ENCODE results near the gene RPL13A.

The RPL13A gene

DNA sequence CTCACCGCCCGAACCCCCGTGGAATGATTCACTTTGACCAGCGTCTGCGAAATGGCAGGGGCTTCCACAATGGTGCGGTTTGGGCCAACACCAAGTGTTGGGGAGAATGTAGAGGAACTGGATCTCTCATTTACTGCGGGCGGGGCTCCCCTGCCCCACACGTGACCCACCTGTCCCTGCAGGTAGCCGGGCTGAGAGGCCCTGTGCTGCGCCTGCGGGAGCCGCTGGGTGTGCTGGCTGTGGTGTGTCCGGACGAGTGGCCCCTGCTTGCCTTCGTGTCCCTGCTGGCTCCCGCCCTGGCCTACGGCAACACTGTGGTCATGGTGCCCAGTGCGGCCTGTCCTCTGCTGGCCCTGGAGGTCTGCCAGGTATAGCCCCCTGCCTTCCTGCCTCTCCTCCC, 19.2 kb upstream of the RPL13A start (continued):
- no peak for TF ChIP-seq TOX (CRISPR knock-in tag; IDR thresholded peaks at IDR 0.05; ENCODE audit: borderline replicate concordance)
- TF ChIP-seq ZNF8 (CRISPR knock-in tag; IDR thresholded peaks at IDR 0.05): no peak

GRCh38 chr19:49468746-49469447, 18.5 kb upstream of the RPL13A start:
- peak; percentile 18; the same call in 1 of the 3 replicates for ATAC-seq
- TF ChIP-seq PATZ1 (CRISPR knock-in tag; IDR thresholded peaks at IDR 0.05; ENCODE audit: borderline replicate concordance): no peak
- TF ChIP-seq ZFP3 (CRISPR knock-in tag; IDR thresholded peaks at IDR 0.05): no peak
- TF ChIP-seq OSR1 (CRISPR knock-in tag; IDR thresholded peaks at IDR 0.05): no peak
- TF ChIP-seq CREB5 (CRISPR knock-in tag; IDR thresholded peaks at IDR 0.05; ENCODE audit: low read depth): no peak
- no peak for TF ChIP-seq GLIS3 (CRISPR knock-in tag; IDR thresholded peaks at IDR 0.05)
- TF ChIP-seq, protein P1, sequence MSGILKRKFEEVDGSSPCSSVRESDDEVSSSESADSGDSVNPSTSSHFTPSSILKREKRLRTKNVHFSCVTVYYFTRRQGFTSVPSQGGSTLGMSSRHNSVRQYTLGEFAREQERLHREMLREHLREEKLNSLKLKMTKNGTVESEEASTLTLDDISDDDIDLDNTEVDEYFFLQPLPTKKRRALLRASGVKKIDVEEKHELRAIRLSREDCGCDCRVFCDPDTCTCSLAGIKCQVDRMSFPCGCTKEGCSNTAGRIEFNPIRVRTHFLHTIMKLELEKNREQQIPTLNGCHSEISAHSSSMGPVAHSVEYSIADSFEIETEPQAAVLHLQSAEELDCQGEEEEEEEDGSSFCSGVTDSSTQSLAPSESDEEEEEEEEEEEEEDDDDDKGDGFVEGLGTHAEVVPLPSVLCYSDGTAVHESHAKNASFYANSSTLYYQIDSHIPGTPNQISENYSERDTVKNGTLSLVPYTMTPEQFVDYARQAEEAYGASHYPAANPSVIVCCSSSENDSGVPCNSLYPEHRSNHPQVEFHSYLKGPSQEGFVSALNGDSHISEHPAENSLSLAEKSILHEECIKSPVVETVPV (CRISPR knock-in tag; IDR thresholded peaks at IDR 0.05): no peak
- no peak for TF ChIP-seq ARNTL (CRISPR knock-in tag; IDR thresholded peaks at IDR 0.05; ENCODE audit: borderline replicate concordance, low read depth)
- TF ChIP-seq, protein P2, sequence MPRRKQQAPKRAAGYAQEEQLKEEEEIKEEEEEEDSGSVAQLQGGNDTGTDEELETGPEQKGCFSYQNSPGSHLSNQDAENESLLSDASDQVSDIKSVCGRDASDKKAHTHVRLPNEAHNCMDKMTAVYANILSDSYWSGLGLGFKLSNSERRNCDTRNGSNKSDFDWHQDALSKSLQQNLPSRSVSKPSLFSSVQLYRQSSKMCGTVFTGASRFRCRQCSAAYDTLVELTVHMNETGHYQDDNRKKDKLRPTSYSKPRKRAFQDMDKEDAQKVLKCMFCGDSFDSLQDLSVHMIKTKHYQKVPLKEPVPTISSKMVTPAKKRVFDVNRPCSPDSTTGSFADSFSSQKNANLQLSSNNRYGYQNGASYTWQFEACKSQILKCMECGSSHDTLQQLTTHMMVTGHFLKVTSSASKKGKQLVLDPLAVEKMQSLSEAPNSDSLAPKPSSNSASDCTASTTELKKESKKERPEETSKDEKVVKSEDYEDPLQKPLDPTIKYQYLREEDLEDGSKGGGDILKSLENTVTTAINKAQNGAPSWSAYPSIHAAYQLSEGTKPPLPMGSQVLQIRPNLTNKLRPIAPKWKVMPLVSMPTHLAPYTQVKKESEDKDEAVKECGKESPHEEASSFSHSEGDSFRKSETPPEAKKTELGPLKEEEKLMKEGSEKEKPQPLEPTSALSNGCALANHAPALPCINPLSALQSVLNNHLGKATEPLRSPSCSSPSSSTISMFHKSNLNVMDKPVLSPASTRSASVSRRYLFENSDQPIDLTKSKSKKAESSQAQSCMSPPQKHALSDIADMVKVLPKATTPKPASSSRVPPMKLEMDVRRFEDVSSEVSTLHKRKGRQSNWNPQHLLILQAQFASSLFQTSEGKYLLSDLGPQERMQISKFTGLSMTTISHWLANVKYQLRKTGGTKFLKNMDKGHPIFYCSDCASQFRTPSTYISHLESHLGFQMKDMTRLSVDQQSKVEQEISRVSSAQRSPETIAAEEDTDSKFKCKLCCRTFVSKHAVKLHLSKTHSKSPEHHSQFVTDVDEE (CRISPR knock-in tag; IDR thresholded peaks at IDR 0.05): no peak
- TF ChIP-seq ZNF8 (CRISPR knock-in tag; IDR thresholded peaks at IDR 0.05): no peak
- TF ChIP-seq, protein P3, sequence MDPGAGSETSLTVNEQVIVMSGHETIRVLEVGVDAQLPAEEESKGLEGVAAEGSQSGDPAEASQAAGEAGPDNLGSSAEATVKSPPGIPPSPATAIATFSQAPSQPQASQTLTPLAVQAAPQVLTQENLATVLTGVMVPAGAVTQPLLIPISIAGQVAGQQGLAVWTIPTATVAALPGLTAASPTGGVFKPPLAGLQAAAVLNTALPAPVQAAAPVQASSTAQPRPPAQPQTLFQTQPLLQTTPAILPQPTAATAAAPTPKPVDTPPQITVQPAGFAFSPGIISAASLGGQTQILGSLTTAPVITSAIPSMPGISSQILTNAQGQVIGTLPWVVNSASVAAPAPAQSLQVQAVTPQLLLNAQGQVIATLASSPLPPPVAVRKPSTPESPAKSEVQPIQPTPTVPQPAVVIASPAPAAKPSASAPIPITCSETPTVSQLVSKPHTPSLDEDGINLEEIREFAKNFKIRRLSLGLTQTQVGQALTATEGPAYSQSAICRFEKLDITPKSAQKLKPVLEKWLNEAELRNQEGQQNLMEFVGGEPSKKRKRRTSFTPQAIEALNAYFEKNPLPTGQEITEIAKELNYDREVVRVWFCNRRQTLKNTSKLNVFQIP (CRISPR knock-in tag; IDR thresholded peaks at IDR 0.05; ENCODE audit: borderline replicate concordance, low read depth): no peak
- no peak for TF ChIP-seq ISL1 (CRISPR knock-in tag; IDR thresholded peaks at IDR 0.05)

GRCh38 chr19:49469828-49470614, 17.4 kb upstream of the RPL13A start:
- ATAC-seq: no peak
- no peak for TF ChIP-seq ZNF565 (CRISPR knock-in tag; conservative IDR thresholded peaks at IDR 0.05; ENCODE audit: low read depth)
- no peak for TF ChIP-seq TOX (CRISPR knock-in tag; IDR thresholded peaks at IDR 0.05; ENCODE audit: borderline replicate concordance)
- TF ChIP-seq ZNF70 (CRISPR knock-in tag; IDR thresholded peaks at IDR 0.05): no peak
- TF ChIP-seq, protein P3 (CRISPR knock-in tag; IDR thresholded peaks at IDR 0.05; ENCODE audit: borderline replicate concordance, low read depth): no peak
- TF ChIP-seq PPARA (CRISPR knock-in tag; IDR thresholded peaks at IDR 0.05; ENCODE audit: borderline replicate concordance): no peak
- TF ChIP-seq CSDC2 (CRISPR knock-in tag; IDR thresholded peaks at IDR 0.05): no peak
- no peak for TF ChIP-seq CREB5 (CRISPR knock-in tag; IDR thresholded peaks at IDR 0.05; ENCODE audit: low read depth)
- no peak for TF ChIP-seq PATZ1 (CRISPR knock-in tag; IDR thresholded peaks at IDR 0.05; ENCODE audit: borderline replicate concordance)
- no peak for TF ChIP-seq RARB (CRISPR knock-in tag; IDR thresholded peaks at IDR 0.05)

Measured in SK-N-SH treated with all-trans-retinoic acid at 6 μM for 48 hours (cell line).